Measurements from ENCODE around the gene ASCC2.

The ASCC2 gene

DNA sequence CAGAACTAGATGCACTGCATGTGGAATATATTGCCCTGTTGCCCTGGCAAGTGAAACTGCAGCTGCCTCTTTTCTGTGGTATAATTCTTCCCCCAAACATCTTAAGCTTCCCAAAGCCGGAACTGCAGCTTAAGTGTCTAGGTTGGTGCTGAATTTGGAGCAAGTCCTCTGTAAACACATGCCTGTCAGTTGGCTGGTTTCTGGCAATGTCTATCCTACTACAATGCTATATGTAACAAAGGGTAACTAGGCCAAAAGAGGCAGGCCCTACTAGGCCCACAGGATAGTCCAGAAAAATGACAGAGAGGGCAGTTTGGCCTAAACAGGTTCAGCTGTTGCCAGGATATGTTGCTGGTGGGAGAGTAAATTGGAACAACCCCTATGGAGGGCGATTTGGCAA is 27.9 kb downstream of the ASCC2 start:
- TF ChIP-seq, protein P1, sequence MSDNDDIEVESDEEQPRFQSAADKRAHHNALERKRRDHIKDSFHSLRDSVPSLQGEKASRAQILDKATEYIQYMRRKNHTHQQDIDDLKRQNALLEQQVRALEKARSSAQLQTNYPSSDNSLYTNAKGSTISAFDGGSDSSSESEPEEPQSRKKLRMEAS (IDR thresholded peaks at IDR 0.05), result no peak
- TF ChIP-seq TEAD4 (IDR thresholded peaks at IDR 0.05) (no peak), FOXM1 (IDR thresholded peaks at IDR 0.05; ENCODE audit: borderline replicate concordance, low read depth) (no peak), YY1 (IDR thresholded peaks at IDR 0.05; ENCODE audit: low read depth) (no peak), EP300 (IDR thresholded peaks at IDR 0.05; ENCODE audit: borderline replicate concordance) (no peak)

DNA sequence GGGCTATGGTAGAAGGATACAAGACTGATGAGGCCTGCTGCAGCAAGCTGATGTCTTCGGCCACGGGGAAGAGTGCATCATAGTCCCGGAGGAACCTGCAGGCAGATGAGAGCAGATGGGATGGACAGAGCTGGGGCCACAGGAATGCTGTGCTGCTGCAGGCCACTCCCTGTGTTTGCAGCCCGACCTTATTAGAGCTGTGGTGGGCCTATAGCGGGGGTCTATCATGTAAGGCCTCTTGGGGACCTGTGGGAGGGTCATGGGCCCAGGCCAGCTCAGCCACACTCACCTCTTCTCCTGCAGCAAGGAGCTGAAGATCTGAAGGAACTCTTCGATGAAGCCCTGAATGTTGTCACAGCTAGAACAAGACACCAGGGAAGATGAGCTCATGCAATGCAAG is 31.9 kb downstream of the ASCC2 start:
- TF ChIP-seq EGR1 (IDR thresholded peaks at IDR 0.05) (no peak), EP300 (IDR thresholded peaks at IDR 0.05; ENCODE audit: borderline replicate concordance) (no peak)

DNA sequence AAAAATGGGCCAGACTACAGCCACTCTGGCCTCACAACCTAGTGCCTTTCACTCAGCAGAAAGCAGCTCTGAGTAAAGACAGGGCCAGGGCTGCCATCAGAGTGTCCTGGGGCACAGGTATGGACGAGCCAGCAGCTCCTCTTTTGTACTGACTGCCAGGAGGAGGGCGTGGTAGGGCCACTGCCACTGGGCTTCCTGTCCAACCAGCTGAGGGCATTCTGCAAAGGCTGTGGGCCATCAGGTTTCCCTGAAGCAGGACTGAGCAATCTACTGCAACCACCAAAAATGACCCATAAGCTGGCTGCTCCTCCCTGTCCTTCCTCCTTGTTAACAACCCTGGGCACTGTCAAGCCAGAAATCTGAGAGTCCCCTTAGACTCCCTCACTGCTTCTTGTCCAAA is 33.1 kb downstream of the ASCC2 start:
- TF ChIP-seq TCF12 (IDR thresholded peaks at IDR 0.05; ENCODE audit: low read depth) (no peak), ZBTB7A (IDR thresholded peaks at IDR 0.05; ENCODE audit: low read depth) (no peak)

DNA sequence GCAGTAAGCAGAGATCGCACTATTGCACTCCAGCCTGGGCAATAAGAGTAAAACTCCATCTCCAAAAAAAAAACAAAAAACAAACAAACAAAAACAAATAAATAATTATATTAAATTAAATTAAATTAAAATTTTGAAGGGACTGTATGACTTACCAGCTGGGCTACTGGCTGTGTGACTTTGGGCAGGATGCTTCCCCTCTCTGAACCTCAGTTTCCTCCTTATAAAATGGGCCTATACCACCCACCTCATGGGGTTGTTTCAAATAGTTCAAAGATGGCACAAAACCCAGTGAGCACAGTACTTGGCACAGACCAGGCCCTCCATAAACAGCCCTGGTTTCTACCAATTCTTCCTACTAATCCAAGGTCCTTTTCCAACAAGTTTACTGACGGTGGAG is 34.9 kb downstream of the ASCC2 start:
- no peak for TF ChIP-seq CEBPB (IDR thresholded peaks at IDR 0.05)
- TF ChIP-seq, protein P2, sequence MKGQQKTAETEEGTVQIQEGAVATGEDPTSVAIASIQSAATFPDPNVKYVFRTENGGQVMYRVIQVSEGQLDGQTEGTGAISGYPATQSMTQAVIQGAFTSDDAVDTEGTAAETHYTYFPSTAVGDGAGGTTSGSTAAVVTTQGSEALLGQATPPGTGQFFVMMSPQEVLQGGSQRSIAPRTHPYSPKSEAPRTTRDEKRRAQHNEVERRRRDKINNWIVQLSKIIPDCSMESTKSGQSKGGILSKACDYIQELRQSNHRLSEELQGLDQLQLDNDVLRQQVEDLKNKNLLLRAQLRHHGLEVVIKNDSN (IDR thresholded peaks at IDR 0.05), result no peak
- TF ChIP-seq RAD21 (IDR thresholded peaks at IDR 0.05; ENCODE audit: low read depth), result no peak
- TF ChIP-seq NFIC (IDR thresholded peaks at IDR 0.05), result no peak
- TF ChIP-seq CREB1 (IDR thresholded peaks at IDR 0.05; ENCODE audit: low read depth), result no peak
- no peak for TF ChIP-seq EP300 (IDR thresholded peaks at IDR 0.05; ENCODE audit: borderline replicate concordance)
- no peak for TF ChIP-seq YY1 (IDR thresholded peaks at IDR 0.05; ENCODE audit: low read depth)
- no peak for TF ChIP-seq ZBTB7A (IDR thresholded peaks at IDR 0.05; ENCODE audit: low read depth)
- TF ChIP-seq TEAD4 (IDR thresholded peaks at IDR 0.05), result no peak
- TF ChIP-seq, protein P3, sequence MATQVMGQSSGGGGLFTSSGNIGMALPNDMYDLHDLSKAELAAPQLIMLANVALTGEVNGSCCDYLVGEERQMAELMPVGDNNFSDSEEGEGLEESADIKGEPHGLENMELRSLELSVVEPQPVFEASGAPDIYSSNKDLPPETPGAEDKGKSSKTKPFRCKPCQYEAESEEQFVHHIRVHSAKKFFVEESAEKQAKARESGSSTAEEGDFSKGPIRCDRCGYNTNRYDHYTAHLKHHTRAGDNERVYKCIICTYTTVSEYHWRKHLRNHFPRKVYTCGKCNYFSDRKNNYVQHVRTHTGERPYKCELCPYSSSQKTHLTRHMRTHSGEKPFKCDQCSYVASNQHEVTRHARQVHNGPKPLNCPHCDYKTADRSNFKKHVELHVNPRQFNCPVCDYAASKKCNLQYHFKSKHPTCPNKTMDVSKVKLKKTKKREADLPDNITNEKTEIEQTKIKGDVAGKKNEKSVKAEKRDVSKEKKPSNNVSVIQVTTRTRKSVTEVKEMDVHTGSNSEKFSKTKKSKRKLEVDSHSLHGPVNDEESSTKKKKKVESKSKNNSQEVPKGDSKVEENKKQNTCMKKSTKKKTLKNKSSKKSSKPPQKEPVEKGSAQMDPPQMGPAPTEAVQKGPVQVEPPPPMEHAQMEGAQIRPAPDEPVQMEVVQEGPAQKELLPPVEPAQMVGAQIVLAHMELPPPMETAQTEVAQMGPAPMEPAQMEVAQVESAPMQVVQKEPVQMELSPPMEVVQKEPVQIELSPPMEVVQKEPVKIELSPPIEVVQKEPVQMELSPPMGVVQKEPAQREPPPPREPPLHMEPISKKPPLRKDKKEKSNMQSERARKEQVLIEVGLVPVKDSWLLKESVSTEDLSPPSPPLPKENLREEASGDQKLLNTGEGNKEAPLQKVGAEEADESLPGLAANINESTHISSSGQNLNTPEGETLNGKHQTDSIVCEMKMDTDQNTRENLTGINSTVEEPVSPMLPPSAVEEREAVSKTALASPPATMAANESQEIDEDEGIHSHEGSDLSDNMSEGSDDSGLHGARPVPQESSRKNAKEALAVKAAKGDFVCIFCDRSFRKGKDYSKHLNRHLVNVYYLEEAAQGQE (IDR thresholded peaks at IDR 0.05; ENCODE audit: low read depth), result no peak
- no peak for TF ChIP-seq TAF1 (IDR thresholded peaks at IDR 0.05; ENCODE audit: low read depth)
- TF ChIP-seq TCF12 (IDR thresholded peaks at IDR 0.05; ENCODE audit: low read depth), result no peak
- no peak for TF ChIP-seq EGR1 (IDR thresholded peaks at IDR 0.05)
- TF ChIP-seq FOXM1 (IDR thresholded peaks at IDR 0.05; ENCODE audit: borderline replicate concordance, low read depth), result no peak
- TF ChIP-seq, protein P1 (IDR thresholded peaks at IDR 0.05), result no peak

DNA sequence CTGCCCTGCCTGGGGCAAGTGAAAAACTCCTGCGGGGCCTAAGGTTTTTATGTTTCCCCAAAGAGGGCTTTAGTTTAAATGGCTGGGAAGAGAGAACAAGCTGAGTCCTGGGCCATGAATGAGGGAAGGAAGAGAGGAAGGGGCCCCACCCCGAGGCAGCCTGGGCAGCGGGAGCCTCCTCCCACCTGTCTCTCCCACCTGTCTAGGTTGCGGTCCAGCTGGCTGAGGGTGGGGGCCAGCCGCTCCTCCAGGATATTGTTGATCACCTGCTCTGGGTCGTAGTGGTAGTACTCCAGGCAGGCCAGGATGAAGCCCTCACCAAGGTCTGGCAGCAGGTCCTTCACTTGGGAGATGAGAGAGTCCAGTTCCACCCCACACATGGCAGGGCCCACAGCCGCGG is 36.3 kb downstream of the ASCC2 start:
- TF ChIP-seq CEBPB (IDR thresholded peaks at IDR 0.05) (no peak), TEAD4 (IDR thresholded peaks at IDR 0.05) (no peak), EP300 (IDR thresholded peaks at IDR 0.05; ENCODE audit: borderline replicate concordance) (no peak)

DNA sequence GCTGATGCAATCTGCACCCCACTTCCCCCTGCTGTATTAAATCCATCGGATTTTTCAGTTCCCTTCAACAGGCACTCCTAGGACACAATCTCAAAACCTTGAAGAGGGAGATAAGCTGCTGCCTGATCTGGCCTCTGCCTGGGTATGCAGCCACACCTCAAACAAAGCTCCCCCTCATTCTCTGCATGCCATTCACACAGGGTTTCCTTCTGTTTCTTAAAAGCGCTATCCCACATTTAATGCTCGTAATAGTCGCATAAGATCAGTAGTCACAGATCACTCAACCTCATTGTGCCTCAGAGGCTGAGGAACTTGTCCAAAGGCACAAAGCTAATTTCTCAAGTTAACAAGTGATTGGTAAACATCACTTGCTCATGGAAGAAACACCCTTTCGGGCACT is 36.9 kb downstream of the ASCC2 start:
- no peak for TF ChIP-seq CEBPB (IDR thresholded peaks at IDR 0.05)

DNA sequence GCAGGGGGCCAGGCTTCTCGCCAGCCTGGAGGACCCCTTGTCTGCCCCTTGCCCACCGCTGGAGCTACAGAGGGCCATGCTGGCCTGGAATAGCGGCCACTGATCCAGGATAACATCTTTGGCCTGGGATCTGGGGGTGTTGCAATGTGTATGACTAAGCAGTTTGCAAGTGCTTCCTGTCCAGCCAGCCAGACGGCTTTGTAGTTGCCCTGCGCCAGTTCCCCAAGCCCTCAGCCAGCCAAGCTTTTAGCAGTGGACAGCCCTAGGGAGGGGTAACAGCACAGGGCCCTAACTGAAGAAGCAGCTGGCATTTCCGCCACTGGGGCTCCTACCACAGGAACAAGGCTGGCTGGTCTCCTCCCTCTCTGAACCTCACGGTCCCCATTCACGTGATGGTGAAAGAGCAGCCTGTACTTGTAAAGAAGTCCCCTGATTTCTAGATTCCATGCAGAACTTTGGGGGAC is 38.8 kb downstream of the ASCC2 start:
- TF ChIP-seq ZBTB7A (IDR thresholded peaks at IDR 0.05; ENCODE audit: low read depth) (0 out of 2 replicates have a peak, but pooled peaks have one; percentile 34), YY1 (IDR thresholded peaks at IDR 0.05; ENCODE audit: low read depth) (peak; percentile 70), FOXM1 (IDR thresholded peaks at IDR 0.05; ENCODE audit: borderline replicate concordance, low read depth) (peak; percentile 55; the same call in 1 of the 2 replicates), EP300 (IDR thresholded peaks at IDR 0.05; ENCODE audit: borderline replicate concordance) (peak; percentile 76; the same call in 1 of the 2 replicates), TCF12 (IDR thresholded peaks at IDR 0.05; ENCODE audit: low read depth) (peak; percentile 92), NFIC (IDR thresholded peaks at IDR 0.05) (peak; percentile 84), CEBPB (IDR thresholded peaks at IDR 0.05) (peak; percentile 99), CREB1 (IDR thresholded peaks at IDR 0.05; ENCODE audit: low read depth) (no peak), EGR1 (IDR thresholded peaks at IDR 0.05) (no peak), TEAD4 (IDR thresholded peaks at IDR 0.05) (peak; percentile 53; the same call in 1 of the 2 replicates), RAD21 (IDR thresholded peaks at IDR 0.05; ENCODE audit: low read depth) (peak; percentile 34; the same call in 1 of the 2 replicates), TAF1 (IDR thresholded peaks at IDR 0.05; ENCODE audit: low read depth) (no peak; the same call in 1 of the 2 replicates)
- TF ChIP-seq, protein P3 (IDR thresholded peaks at IDR 0.05; ENCODE audit: low read depth), result no peak
- TF ChIP-seq, protein P1 (IDR thresholded peaks at IDR 0.05), result peak; percentile 66
- TF ChIP-seq, protein P2 (IDR thresholded peaks at IDR 0.05), result peak; percentile 38; the same call in 1 of the 2 replicates
